Stimulated activated CD4-positive, alpha-beta T cell treated with anti-CD3 and anti-CD28 coated beads, Interleukin-1b, Interleukin-23, amount 100 ng/mL, for 48 hours (primary cell): Measurements from ENCODE around the gene RNF144A.
A peak's percentile ranks its signal among the peaks of the same experiment; 100 is the strongest.

Experiments
- DNase-seq: peaks from one replicate; pipeline ENCODE4 v3.0.0-alpha.2; 2020

Gene RNF144A

DNA sequence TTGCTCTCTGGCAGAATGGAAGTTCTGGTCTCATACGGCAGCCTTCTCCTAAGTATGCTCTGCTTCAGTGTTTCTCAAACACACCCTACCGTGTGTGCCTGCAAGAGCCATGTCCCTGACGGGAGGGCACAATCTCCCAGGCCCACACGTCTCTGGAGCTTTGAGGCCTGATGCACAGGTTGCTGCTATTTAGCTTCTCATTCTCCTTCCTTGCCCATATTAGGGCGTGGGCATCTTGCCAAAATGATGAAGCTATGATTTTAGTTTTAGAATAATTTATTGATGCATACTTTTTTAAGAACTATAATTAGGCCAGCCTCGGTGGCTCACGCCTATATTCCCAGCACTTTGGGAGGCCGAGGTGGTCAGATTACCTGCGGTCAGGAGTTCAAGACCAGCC lies 107.9 kb downstream of the RNF144A start:
- no peak for DNase-seq

DNA sequence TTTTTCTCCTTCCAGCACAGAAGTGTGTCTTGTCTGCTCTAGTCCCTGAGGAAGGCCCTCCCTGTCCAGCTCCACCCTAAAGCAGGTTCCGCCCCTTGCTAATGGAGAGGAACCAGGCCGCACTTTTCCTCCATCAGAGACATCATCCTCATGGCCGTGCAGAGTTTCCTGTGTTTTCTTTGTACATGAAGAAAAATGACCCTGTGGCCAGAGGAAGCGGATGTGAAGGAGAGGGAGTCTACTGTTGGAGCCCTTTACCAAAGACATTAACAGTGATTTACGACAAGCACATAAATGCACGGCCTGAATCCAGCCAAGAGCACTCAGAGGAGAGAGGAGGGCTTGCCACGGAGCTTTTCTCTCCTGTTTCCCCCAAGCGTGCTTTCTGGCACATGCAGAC lies 109.5 kb downstream of the RNF144A start:
- DNase-seq, result no peak

DNA sequence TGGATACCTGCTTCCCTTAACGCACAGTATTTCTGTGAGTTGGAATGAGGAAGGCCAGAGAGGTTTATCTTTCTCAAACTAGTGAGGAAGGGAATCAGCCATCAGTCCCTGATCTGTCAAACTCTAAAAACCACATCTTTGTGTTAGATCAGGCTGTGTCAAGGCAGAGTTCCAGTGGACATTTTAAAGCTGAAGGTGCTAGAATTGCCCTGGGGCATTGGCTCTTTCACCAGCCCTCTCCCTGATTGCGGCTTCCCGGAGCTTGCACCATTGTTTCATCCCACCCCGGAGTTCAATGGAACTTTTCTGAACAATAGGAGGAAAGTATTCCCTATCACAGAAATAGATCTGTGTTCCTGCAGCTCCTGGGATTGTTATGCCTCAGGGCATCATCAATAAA lies 110.2 kb downstream of the RNF144A start:
- no peak for DNase-seq

DNA sequence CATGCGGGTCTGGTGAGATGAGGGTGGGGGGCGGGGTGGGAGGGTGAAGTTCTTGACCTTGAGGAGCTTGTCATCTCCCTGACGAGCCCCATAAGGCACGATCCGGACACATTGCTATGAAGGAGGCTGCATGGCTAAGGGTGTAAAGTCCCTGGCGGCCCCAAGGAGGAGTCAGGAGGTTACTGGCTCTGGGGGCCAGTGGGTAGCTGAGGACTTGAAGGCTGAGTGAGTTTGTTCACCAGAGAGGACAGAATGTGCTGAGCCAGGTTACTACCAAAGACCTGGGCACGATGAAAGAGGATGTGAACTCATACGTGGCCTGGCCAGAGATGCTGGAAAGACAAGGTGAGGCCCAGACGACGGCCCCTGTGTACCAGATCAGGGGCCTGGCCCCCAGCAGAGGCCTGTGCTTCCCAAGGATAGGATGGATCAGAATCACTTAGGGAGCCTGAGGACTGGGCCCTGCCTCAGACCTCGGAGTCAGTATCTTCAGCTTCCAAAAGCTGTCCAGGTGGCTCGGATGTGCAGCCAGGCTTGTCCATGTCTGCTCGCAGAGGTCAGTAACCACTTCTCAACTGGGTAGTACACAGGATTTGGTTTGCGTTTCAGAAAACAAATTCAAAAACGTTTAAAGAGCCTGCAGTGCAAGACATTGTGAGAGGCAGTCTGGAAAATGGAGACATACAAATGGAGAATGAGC lies 110.9 kb downstream of the RNF144A start:
- DNase-seq, result no peak

DNA sequence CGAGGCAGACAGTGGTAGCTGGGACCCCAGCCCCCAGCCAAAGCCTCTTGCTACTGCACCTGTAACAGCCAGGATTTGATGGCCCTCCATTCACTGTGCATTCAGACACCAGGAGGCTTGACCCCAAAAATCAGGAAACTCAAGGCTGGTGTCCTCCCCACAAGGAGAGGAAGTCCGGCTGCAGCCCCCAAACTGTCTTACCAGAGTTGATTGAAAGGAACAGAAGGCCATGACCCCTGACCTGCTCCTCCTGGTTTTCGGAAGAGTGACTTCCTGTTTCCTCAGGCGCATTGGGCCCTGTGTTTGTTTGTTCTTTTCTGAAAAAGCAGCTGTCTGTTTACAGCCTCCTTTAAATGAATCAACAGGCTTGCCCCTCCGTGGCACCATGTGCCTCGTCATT lies 111.6 kb downstream of the RNF144A start:
- no peak for DNase-seq

DNA sequence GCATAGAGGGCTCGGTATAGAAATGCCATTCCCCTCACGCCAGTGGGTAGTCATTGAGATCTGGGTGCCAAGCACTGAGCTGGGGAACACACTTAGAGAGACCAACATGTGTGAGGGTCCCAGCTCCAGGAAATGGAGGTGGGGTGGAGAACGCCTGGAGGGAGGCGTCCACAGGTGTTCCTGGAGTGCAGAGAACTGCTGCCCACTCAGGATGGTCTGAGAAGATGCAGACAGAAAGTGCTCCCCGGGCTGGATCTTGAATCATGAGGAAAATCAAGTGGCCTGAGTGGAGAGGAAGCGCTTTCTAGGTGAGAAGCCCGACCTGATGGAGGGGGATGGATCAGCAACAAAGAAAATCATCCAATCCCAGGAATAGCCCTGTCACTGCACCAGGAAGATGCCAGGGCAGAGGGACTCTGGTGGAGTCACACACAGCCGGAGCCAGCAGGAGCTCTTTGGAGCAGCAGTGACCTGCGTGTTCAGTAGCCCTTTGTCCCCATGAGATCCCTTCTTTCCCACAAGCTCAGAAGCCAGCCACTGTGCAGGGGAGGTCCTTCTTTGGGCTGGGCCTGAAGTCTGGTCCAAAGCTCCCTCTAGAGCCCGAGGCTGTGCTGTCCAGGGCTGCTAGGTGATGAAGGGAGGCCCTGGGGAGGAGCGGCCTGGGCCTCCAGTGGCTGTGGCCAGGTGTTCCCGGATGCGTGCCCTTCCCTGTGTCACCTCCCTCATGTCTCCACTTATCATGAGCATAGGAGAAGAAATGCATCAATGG lies 112.3 kb downstream of the RNF144A start:
- DNase-seq, result no peak

DNA sequence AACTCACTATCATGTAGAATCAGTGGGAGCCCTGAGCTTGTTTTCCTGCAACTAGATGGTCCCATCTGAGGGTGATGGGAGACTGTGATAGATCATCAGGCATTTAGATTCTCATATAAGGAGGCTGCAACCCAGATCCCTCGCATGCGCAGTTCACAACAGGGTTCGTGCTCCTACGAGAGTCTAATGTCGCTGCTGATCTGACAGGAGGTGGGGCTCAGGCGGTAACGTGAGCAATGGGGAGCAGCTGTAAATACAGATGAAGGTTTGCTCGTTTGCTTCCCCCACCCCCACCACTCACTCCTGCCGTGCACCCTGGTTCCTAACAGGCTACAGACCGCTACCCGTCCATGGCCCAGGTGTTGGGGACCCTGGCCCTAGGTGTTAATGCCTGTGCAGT lies 113.6 kb downstream of the RNF144A start:
- DNase-seq, result no peak

DNA sequence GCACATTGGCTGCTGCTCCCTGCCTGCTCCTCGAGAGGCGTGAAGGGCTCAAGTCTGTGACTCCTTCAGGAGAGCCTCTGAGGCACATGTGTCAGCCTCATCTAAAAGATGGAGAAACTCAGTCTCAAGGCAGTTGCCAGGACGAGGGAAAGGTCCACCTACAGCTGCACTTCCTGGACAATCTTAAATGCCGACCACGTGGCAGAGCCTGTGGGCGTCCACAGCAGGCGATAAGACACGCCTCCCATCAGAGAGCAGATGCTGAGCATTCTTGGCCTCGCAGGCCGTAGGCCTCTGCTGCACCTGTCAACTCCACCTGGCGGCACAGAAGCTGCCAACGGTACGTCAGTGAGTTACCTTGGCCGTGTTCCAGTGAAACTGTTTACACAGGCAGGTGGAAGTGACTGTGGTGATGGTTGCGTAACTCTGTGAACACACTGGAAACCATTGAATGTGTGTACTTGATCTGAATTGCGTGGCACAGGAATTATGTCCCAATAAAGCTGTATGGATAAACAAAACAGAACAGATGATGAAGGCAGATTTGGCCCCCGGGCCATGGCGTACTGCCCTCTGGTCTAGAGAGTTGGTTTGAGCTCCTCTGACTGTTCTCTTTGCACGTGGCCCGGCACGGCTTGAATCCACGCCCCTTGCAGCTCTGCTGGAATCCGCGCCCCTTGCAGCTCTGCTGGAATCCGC lies 114.5 kb downstream of the RNF144A start:
- peak; percentile 22 for DNase-seq

DNA sequence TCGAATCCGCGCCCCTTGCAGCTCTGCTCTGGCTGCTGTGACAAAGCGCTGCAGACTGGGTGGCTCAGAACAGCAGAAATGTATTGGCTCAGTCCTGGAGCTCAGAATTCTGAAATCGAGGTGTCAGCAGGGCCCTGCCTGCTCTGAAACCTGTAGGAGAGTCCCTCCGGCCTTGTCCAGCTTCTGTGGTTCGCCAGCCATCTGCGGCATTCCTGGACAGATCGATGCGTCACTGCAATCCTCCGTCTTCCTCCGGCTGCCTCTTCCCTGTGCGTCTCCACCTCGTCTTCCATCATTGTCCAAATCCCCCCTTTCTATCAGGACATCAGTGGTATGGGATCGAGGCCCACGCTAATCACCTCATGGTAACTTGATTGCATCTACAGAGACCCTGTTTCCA lies 115.2 kb downstream of the RNF144A start:
- no peak for DNase-seq

DNA sequence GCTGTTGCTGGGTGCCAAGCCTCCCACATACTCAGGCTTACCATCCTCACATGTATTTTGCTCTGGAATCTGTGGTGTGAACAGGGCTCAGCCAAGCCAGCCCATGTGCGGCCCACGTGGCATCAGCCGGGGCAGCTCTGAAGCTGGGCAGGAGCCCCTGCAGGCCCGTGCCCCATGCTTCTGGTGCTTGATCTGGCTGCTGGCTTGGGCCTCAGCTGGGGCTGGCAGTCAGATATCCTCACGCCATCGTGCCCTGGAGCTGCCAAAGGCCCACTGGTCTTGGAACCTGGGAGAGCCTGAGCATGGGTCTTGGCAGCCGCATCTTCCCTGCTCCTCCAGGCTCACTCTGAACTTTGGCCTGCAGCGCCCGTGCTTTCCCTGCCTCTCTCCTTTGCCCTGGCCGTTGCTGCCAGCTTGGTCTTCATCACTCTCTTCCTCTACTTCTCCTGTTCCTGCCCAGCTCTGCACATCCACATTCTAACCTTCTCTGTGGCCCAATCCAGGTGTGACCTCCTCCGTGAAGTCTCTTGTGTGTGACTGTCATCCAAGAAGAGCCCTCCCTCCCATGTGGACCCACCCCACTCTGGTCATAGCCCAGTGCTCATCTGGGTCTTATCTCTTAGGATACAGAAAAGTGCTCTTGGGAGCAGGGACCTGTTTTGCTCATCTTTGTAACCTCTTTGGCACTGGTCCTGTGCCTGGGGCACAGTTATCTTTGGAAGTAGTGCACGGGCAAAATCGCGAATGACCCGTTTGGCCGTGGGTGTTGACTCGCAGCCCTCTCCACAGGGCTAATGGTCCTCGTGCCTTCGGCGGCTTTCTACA lies 116.1 kb downstream of the RNF144A start:
- no peak for DNase-seq

DNA sequence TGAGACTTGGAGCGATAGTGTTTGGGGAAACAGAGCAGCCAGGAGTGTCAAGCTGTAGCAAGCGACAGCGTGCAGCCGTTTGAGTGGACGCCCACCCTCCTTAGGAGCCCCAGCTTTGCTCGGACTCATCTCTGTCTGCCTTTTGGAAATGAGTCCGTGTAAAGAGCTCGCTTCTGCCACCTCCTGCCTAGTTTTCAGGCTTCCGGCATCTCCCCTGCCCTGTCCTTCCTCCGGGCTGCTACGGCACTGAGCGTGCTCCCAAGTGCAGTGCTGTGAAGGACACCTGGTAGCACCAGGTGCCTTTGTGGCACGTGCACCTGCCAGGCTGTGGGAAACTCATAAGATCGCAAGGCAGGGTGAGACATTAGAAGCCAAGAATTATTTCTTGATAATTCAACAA lies 117.1 kb downstream of the RNF144A start:
- DNase-seq, result no peak

DNA sequence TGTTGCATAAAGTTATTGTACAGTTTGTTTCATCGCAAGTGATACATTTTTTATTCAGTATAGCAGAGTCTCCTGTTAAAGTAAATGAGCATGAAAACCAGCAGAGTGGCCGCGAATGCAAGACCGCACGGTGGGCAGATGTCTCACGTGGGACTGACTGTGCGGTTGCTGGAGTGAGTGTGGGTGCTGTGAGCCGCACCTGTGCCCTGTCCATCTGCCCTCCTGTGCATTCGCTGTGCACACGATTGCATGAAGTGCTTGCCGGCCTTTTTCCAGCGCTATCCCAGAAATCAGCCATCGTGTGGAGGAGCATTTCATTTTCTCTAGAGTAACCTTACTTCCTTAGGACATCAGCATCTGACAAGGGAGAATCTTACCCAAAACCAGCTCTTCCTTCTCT lies 118.7 kb downstream of the RNF144A start:
- DNase-seq, result no peak

DNA sequence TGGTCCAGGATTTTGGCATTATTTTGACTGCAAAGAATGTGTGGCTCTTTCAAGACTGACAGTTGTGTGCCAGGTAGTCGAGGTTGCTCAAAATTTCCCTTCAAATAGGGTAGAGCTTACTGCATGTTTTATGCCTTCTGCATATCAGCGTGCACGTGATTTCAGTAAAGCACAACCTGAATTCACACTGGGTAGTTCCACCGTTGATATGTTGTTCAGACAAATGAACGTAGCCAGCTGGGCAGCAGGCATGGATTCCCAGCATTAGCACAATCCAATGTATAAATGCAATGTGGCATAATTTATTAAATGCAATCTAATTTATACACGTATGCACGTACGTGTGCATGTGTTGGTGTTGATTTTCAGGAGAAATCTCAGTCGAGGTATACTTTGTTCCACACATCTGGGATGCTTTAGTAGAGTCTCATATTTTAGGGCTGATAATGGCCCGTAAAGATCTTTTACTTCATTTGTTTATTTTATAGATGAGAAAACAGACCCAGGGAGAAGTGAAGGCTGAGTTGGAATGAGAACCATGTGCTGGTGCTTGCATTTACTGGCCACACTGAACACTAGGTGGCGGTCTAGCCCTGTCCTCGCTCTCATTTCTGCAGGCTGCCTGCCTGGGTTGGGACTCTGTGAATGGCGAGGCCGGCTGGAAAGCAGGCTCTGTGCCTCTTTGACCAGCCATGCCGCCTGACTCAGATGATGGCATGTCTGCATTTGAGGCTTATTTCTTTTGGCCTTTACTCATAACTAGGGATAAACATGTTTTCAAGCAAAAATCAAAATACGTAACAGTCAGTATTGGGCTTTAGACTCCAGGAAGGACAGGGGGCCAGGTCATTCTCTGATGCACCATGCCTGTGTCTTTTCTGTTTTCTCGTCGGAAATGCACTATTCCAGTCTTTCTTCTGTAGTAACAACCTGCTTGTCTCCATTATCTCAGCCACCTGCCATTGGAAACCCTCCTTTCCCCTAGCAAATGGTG lies 120.4 kb downstream of the RNF144A start:
- peak; percentile 48 for DNase-seq

DNA sequence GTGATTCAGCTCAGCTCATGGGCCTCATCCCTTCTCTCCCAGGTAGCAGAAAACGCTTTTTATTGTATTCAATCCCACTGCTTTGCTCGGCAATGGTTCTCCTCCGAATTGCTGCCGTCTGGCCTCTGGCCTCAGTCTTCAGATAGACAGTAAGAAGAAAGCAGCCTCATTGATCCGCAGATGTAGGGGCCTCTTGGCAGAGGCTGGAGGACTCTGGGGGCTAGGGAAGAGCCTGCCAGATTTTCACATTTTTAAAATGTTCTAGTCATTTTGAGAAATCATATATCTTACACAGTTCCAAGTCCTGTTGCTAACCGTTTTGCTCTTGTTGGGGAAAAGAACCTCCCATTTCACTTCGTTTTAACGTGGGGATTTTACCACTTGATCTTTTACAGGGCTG lies 123.3 kb downstream of the RNF144A start:
- DNase-seq, result no peak

DNA sequence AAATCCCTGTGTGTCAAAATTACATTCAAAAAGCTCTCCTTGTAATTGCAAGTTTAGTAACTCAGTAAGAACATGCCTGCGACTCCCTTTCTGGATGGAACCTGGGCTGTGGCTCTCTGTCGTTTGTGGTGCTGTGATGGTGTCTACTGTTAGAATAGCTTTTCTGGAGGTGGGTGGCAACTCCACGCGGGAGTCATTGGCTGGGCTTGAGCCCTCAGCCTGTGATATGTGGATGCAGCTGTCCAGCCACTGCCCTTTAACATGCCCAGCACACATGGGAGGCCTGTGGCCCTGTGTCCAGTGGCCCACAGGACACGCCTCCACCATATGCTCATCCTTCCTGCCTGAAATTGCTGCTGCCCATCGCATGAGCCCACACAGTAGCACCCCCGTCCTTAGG lies 124.2 kb downstream of the RNF144A start:
- DNase-seq, result no peak

DNA sequence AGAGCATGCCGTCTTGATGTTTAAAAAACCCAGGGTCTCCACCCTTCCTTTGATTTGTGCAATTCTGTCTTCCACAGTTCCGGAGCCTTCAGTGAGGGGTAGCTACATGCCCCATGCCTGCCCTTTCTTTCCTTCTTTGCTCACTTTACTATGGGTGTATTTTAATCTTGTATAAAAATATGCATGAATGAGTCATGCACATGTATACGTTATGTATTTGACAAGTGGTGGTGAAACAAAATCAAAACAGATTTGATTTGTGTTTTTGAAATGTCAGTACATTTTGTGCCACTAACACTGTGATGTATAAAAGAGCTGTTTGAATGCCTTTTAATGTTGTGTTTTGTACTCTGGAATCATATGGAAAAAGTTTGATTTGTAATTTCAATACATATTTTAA lies 126.5 kb downstream of the RNF144A start:
- no peak for DNase-seq

DNA sequence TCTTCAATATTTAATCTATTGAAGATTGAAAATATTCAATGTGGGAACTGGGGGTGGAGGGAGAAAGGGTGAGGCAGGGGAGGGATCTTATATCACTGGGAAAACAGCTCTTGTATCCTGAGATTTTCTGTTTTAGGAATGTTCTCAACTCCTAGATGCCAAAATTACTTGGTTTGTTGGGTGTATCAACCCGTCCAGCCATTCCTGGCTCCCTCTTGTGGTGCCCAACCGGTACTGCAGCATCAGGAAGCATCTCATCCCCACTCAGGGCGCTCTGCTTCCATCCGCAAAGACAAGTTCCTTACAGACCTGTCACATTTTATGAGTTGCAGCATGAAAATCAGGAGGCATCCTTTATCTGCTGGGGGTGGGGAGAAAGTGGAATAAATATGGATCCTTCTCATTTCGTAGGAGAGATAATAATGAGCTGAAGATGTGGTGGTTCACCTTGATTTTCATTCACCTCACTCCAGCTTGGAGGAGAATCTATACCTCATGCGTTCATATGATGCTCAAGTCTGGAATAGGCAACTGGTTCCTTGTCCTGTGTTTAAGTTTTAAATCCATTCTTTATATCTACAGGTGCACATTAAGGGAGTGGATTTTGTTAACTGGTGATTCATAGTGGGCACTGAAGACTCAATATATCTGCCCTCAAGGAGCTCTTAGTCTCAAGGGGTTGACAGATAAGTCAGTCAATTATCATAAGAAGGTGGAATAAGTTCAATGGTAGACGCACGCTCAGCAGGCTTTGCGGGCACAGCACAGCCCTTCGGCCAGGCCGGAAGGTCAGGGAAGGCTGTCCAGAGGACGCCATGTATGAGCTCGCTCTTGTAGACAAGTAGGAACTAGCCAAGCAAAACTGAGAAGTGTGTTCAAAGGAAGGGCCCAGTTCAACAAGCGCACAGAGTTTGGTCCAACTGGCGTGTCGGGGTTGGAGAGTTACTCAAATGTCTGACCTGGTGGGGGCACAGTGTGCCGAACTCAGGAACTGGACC lies 127.3 kb downstream of the RNF144A start:
- DNase-seq, result peak; percentile 54

DNA sequence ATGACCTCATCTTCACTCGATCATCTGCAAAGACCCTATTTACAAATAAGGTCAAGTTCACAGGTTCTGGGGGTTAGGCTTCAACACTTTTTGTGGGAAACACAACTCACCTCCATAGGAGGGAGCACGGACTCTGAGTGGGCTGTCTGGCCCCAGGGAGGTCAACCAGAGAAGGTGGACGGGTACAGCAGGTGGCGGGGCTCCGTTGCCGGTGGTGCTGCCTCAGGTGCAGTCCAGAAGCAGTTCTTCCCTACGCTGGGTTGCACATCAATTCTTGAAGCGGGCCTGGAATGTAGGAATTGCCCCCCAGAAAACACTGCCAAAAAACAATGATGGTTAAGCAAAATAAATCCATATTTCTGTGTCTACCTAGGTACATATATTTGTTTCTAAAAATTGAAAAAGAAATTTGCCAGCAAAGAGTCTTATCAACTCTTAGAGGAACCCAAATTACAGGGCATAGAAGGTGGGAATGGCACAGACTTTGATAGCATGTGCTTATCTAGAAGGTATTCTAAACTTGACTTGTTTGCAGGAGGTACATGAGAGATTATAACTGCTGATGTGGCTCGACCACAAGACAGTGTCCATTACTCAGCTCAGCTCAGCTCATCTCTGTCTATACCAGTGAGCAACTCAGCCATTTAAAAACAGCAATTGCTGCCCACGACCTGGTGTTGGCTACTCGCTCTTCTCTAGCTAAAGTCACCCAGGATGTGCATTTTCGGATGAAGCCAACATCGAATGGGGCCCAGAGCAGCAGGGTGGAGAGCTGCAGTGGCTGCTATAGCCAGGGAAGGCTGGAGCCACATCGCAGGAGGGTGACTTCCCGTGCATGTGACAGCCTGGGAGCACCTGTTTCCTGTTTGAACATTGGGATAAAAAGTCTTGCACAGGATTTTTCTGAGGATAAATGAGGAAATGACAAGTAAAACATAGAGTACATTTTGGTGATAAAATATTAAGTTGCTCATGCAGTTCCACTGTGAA lies 128.7 kb downstream of the RNF144A start:
- no peak for DNase-seq

DNA sequence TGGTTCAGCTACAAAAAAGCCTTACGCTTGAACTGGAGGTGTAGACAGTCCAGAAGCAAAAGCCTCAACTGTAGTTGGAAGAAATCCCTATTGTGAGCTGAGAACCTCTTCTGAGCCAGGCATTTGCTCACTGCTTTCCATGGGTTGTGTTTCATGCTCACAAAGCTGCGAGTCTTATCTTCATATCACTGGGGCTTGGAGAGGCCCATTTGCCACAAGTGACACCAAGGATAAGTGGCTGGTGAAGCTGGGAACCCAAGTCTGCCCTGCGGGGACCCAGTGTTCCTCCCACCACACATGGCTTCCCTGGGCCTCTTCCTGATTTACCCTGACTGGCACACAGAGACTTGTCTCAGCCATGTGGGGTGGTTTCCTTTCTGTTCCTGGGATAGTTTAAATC lies 130.4 kb downstream of the RNF144A start:
- DNase-seq, result no peak
